Tibial artery (tissue), 4 donors: ENCODE measurements around the gene CPB2.
A peak's percentile ranks its signal among the peaks of the same experiment; 100 is the strongest.

Experiments
- DNase-seq, 2 donors: peaks; one replicate each; pipeline ENCODE4 v3.0.0-alpha.2; 2019
- H3K27ac ChIP-seq, 2 donors: fragments of 200-600 bp; sonication (generic) in 1 of 2; 1 replicate in 1 of 2; 2 replicates in 1 of 2; pipeline ENCODE4 v1.5.1; 2018 to 2019; ENCODE audit warnings: mild to moderate bottlenecking in 1 of 2
- H3K27me3 ChIP-seq, 2 donors: fragments of 200-600 bp; sonication (generic) in 1 of 2; one replicate each; pipeline versions ENCODE4 v1.5.1 to v1.6.0; 2016 to 2019
- H3K36me3 ChIP-seq, 3 donors: fragments of 200-600 bp; sonication (generic) in 2 of 3; one replicate each; pipeline ENCODE4 v1.5.1; 2016 to 2019; ENCODE audit warnings: mild to moderate bottlenecking in 2 of 3
- H3K4me1 ChIP-seq, 4 donors: fragments of 200-600 bp; sonication (generic) in 2 of 4; 1 replicate in 3 of 4; 2 replicates in 1 of 4; pipeline ENCODE4 v1.5.1; 2016 to 2019
- H3K4me3 ChIP-seq, 2 donors: fragments of 200-600 bp; sonication (generic) in 1 of 2; 1 replicate in 1 of 2; 2 replicates in 1 of 2; pipeline ENCODE4 v1.5.1; 2018 to 2019; ENCODE audit warnings: mild to moderate bottlenecking in 2 of 2
- H3K9me3 ChIP-seq, 3 donors: fragments of 200-600 bp; sonication (generic) in 1 of 3; one replicate each; pipeline ENCODE4 v1.5.1; 2016 to 2019
- CTCF ChIP-seq, 2 experiments: fragments of 200-600 bp in 1 of 2; fragments of 450-650 bp in 1 of 2; IDR thresholded peaks; one replicate each; pipeline ENCODE4 v1.5.1; 2017 to 2019; ENCODE audit warnings: antibody characterized with exemption in 2 of 2, mild to moderate bottlenecking in 1 of 2, moderate library complexity in 1 of 2
- intact Hi-C: fragments of 100-400 bp; cut with DNase I; formaldehyde crosslinking; loops from one replicate; pipeline ENCODE4 v1.15.0; 2023; ENCODE audit warnings: low total_unique reads

Gene CPB2

GRCh38 chr13:46057256-46058015 lies 47.4 kb downstream of the CPB2 start:
- H3K4me3 ChIP-seq: no peak overlapping the region
- TF ChIP-seq CTCF (IDR thresholded peaks at IDR 0.05): no peak
- no peaks in the 10 kb centered on the region for H3K36me3 ChIP-seq
- no peaks in the 10 kb centered on the region for H3K9me3 ChIP-seq
- H3K27ac ChIP-seq: no peak overlapping the region
- intact Hi-C loops: no loop called here
- peaks cover 0 to 7% (median 0%) of the 10 kb centered on the region in 4 donors for H3K4me1 ChIP-seq
- no peak for DNase-seq
- H3K27me3 ChIP-seq: no peaks in the 10 kb centered on the region

DNA sequence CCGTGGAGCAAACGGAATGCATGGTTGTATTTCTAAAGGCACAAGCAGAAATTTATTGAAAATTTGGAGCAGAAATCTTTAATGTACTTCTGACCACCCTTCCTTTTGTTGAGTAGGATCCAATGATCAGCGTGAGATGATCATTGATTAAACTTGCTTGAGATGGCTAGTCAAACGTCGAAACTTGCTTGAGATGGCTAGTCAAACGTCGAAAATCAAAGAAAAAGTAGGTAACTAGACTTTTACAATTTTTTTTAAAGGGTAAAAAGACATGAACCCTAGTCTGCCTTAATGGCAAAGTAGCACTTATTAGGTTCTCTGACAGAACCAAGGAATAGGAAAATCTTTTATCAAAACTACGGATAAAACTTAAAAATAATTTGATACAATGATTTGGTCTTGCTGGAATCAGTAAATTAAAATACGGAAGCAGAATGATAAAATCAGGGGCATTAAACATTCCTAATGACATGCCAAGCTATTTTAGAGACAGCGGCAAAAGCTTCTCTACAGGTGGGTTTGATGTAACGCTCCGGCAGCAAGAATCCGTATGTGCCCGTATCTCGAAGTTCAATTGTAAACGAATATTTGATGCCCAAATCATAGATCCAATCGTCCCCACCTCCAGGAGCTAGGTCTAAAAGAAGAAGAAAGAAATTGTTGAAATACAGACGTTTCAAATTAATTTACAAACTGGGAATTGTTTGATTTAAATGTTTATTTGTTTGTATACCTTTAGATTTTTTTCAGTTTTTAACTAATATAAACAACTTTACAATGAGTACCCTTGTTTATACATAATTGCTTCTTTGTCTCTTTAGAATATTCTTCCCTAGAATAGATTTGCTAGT lies 51.4 kb downstream of the CPB2 start:
- Histone ChIP-seq H3K4me1 (peaks cover 0 to 26% (median 18%) of the 10 kb centered on the region in 4 donors), H3K27me3 (no peaks in the 10 kb centered on the region), H3K4me3 (peak overlapping the region; percentile 65 to 75), H3K9me3 (no peaks in the 10 kb centered on the region), H3K27ac (peak overlapping the region; percentile 88 to 89), H3K36me3 (no peaks in the 10 kb centered on the region)
- no peak for TF ChIP-seq CTCF (IDR thresholded peaks at IDR 0.05)
- intact Hi-C loops: no loop called here
- no peak for DNase-seq

DNA sequence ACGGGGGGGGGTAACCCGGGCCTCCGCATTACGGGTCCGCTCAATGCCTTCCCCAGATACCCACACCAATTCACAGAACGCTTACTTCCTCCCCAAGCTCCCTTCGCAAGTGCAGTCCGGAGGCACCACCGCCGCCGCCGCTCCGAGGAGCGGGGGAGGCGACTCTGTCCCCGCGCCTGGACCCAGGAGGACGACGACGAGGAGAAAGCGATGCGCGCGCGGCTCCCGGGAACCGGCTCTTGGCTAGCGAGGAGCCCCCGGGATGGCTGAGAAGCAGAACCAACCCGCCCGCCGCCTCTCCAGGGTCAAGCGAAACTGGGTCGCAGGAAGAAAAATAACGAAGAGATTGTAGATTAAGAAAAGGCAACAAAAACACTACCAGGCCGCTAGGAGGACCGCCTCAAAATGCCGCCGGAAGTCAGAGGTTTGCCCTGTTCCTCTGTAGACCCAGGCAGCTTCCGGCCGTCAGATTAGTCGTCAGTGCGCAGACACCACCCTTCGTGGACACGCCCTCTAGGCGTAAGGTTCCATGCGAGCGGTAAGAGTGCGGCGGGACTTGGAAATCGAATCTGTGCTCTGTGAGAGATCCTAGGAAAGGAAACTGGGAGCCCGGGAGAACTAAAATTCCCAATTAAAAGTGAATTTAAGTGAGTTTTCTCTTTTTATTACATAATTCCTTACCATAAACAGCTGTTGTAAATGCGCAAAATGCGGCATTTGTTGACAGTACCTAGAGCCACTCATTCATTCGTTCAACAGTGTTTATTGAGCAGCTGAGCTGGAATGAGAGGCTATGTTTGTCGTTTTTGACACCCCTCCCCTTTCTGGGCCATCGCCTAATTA lies 52.3 kb downstream of the CPB2 start, which contains the start of gene ZC3H13:
Gene ZC3H13 (minus strand): TSS at position 428 of the 843 bp plus-strand sequence. CDS start 7,239 bp downstream, outside the sequence.
- Histone ChIP-seq H3K27me3 (no peaks in the 10 kb centered on the region), H3K4me3 (peak within 1 kb of the TSS; percentile 65 to 75), H3K9me3 (no peaks in the 10 kb centered on the region), H3K36me3 (no peaks in the 10 kb centered on the region), H3K4me1 (peaks cover 0 to 26% (median 18%) of the 10 kb centered on the region in 4 donors), H3K27ac (peak within 1 kb of the TSS; percentile 88 to 89)
- peak; percentile 35 to 40 for TF ChIP-seq CTCF (IDR thresholded peaks at IDR 0.05)
- intact Hi-C loops: no loop called here
- DNase-seq: peak; percentile 94 to 96

- intact Hi-C loops: no loop called here
- H3K9me3 ChIP-seq: no peaks in the 10 kb centered on the region
- H3K4me1 ChIP-seq: peaks cover 0 to 26% (median 18%) of the 10 kb centered on the region in 4 donors
- no peaks in the 10 kb centered on the region for H3K36me3 ChIP-seq
- no peak for DNase-seq
- TF ChIP-seq CTCF (IDR thresholded peaks at IDR 0.05): no peak
- H3K27ac ChIP-seq: peak overlapping the region; percentile 88 to 89
- no peaks in the 10 kb centered on the region for H3K27me3 ChIP-seq
- H3K4me3 ChIP-seq: peak overlapping the region; percentile 65 to 75
Measured at GRCh38 chr13:46051968-46052318, 52.9 kb downstream of the CPB2 start.

DNA sequence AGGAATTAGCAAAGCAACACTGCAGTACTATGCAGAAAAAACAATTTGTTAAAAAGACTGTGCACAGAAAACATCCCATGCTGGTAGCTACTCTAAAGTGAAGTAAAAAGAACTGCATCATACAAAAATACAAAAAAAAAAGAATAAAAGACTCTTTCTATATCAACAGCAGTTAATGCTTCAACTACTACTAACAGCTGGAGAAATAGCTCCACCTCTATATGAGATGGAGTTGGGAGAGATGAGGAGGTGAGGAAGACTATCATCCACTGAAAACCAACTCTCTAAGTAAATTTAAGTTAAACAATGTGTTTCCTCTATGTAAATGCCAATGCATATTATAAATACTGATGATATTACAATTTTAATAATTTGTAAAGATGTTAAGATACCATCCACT lies 54.1 kb downstream of the CPB2 start:
- H3K9me3 ChIP-seq: no peaks in the 10 kb centered on the region
- no peaks in the 10 kb centered on the region for H3K36me3 ChIP-seq
- TF ChIP-seq CTCF (IDR thresholded peaks at IDR 0.05): no peak
- no peak overlapping the region for H3K4me3 ChIP-seq
- peaks cover 0 to 28% (median 18%) of the 10 kb centered on the region in 4 donors for H3K4me1 ChIP-seq
- H3K27me3 ChIP-seq: no peaks in the 10 kb centered on the region
- DNase-seq: no peak
- no peak overlapping the region for H3K27ac ChIP-seq
- intact Hi-C loops: no loop called here
